ENCODE measurements around the gene METTL5. TPM values are rescaled to one million over a fixed set of nuclear protein-coding genes. Genes with fewer than 3 reads are reported as not detected.

The METTL5 gene
- total RNA-seq, 1 donor from 2014 or later, result 36.8 TPM

- Mint-ChIP-seq H3K27me3 (ENCODE audit: unreplicated experiment) (no peaks in the 10 kb centered on the region), H3K4me1 (ENCODE audit: unreplicated experiment) (no peaks in the 10 kb centered on the region), H3K27ac (ENCODE audit: unreplicated experiment) (no peak overlapping the region), H3K9me3 (ENCODE audit: unreplicated experiment) (no peaks in the 10 kb centered on the region), H3K36me3 (ENCODE audit: low read depth, unreplicated experiment) (peaks cover 3% of the 10 kb centered on the region), H3K4me3 (ENCODE audit: unreplicated experiment) (no peak overlapping the region)
- DNase-seq (ENCODE audit: low spot score), result no peak
- no peak for TF ChIP-seq CTCF (IDR thresholded peaks at IDR 0.05; ENCODE audit: unreplicated experiment)
Measured at GRCh38 chr2:169796441-169796840, 28.3 kb downstream of the METTL5 start.

GRCh38 chr2:169795181-169795580, 29.5 kb downstream of the METTL5 start:
- Mint-ChIP-seq H3K9me3 (ENCODE audit: unreplicated experiment) (no peaks in the 10 kb centered on the region), H3K36me3 (ENCODE audit: low read depth, unreplicated experiment) (peaks cover 3% of the 10 kb centered on the region), H3K27ac (ENCODE audit: unreplicated experiment) (no peak overlapping the region), H3K4me3 (ENCODE audit: unreplicated experiment) (no peak overlapping the region), H3K4me1 (ENCODE audit: unreplicated experiment) (no peaks in the 10 kb centered on the region), H3K27me3 (ENCODE audit: unreplicated experiment) (no peaks in the 10 kb centered on the region)
- no peak for DNase-seq (ENCODE audit: low spot score)
- no peak for TF ChIP-seq CTCF (IDR thresholded peaks at IDR 0.05; ENCODE audit: unreplicated experiment)

- no peak overlapping the region for H3K27ac Mint-ChIP-seq (ENCODE audit: unreplicated experiment)
- H3K4me3 Mint-ChIP-seq (ENCODE audit: unreplicated experiment), result no peak overlapping the region
- peaks cover 2% of the 10 kb centered on the region for H3K4me1 Mint-ChIP-seq (ENCODE audit: unreplicated experiment)
- TF ChIP-seq CTCF (IDR thresholded peaks at IDR 0.05; ENCODE audit: unreplicated experiment), result no peak
- H3K36me3 Mint-ChIP-seq (ENCODE audit: low read depth, unreplicated experiment), result no peaks in the 10 kb centered on the region
- DNase-seq (ENCODE audit: low spot score), result no peak
- H3K9me3 Mint-ChIP-seq (ENCODE audit: unreplicated experiment), result no peaks in the 10 kb centered on the region
- H3K27me3 Mint-ChIP-seq (ENCODE audit: unreplicated experiment), result no peaks in the 10 kb centered on the region
Measured at GRCh38 chr2:169790581-169790980, 34.1 kb downstream of the METTL5 start.

GRCh38 chr2:169782513-169782912, 42.2 kb downstream of the METTL5 start:
- Mint-ChIP-seq H3K36me3 (ENCODE audit: low read depth, unreplicated experiment) (no peaks in the 10 kb centered on the region), H3K27ac (ENCODE audit: unreplicated experiment) (no peak overlapping the region), H3K27me3 (ENCODE audit: unreplicated experiment) (peaks cover 3% of the 10 kb centered on the region), H3K4me3 (ENCODE audit: unreplicated experiment) (no peak overlapping the region), H3K9me3 (ENCODE audit: unreplicated experiment) (no peaks in the 10 kb centered on the region), H3K4me1 (ENCODE audit: unreplicated experiment) (peaks cover 10% of the 10 kb centered on the region)
- no peak for TF ChIP-seq CTCF (IDR thresholded peaks at IDR 0.05; ENCODE audit: unreplicated experiment)
- no peak for DNase-seq (ENCODE audit: low spot score)

GRCh38 chr2:169781249-169782013, 43.3 kb downstream of the METTL5 start:
- Mint-ChIP-seq H3K4me3 (ENCODE audit: unreplicated experiment) (no peak overlapping the region), H3K27ac (ENCODE audit: unreplicated experiment) (no peak overlapping the region), H3K36me3 (ENCODE audit: low read depth, unreplicated experiment) (no peaks in the 10 kb centered on the region), H3K9me3 (ENCODE audit: unreplicated experiment) (no peaks in the 10 kb centered on the region), H3K27me3 (ENCODE audit: unreplicated experiment) (peaks cover 3% of the 10 kb centered on the region), H3K4me1 (ENCODE audit: unreplicated experiment) (peaks cover 10% of the 10 kb centered on the region)
- no peak for DNase-seq (ENCODE audit: low spot score)
- no peak for TF ChIP-seq CTCF (IDR thresholded peaks at IDR 0.05; ENCODE audit: unreplicated experiment)

Measured in endothelial cell (in vitro differentiated cells).